Pons (tissue), 1 donor: ENCODE results near the gene PLEKHB2.
"Not testable (repeated sequence)": the region's sequence is repeated elsewhere in the genome, so short reads cannot be mapped to it uniquely, and the experiment has no call there.

ENCODE experiments used
- DNase-seq: peaks from one replicate; pipeline ENCODE4 v3.0.0-alpha.2; 2016; ENCODE audit warnings: low spot score

PLEKHB2 gene

DNA sequence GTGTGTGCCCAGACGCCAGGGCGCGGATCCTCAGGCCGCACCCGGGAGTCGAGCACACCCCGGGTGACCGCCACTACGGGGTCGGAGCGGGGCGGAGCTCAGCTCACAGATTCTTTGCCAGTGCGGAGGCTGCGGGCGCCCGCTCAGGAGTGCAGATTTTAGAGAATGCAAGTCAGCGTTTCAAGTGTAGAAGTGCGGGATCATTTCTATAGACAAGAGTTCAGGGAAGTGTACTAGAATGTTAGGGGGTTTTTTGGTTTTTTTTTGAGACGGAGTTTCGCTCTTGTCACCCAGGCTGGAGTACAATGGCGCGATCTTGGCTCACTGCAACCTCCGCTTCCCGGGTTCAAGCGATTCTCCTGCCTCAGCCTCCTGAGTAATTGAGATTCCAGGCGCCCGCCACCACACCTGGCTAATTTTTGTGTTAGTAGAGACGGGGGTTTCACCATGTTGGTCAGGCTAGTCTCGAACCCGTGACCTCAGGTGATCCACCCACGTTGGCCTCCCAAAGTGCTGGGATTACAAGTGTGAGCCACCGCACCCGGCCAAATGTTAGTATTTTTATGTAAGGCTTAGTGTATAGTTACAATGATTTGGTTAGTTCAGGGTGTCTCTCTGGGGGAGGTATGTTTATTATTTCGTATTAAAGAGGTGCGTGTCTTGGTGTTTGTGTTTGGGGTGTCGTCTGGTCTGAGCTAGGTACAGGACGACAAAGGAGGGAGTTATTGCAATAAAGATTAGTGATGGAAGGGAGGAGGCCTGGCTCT, 11.3 kb upstream of the PLEKHB2 start:
- DNase-seq: peak; percentile 65

DNA sequence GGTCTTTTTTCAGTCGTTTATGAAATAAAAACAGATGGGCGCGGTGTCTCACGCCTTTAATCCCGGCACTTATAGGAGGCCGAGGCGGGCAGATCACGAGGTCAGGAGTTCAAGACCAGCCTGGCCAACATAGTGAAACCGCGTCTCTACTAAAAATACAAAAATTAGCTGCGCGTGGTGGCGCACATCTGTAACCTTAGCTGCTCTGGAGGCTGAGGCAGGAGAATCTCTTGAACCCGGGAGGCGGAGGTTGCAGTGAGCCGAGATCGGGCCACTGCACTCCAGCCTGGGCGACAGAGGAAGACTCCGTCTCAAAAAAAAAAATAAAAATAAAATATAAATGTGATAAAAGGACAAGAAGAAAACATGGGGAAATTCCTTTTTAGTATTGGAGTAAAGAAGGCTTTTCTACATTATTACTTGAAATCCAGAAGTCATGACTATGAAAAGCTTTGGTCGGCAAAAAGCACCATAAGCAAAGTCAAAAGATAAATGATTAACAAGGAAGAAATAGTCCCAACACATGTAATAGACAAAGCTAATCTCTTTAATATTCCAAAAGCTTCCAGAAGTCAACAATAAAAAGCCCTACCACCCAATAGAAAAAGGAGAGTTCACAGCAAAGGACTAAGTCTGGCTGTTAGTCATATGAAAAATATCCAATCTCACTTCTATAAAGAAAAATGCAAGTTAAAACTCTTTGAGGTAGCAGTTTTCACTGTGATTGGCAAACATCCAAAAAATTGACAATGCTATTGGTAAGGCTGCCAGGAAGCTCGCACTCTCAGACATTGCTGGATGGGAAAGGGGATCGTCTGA, 10.5 kb upstream of the PLEKHB2 start:
- DNase-seq: peak; percentile 20

DNA sequence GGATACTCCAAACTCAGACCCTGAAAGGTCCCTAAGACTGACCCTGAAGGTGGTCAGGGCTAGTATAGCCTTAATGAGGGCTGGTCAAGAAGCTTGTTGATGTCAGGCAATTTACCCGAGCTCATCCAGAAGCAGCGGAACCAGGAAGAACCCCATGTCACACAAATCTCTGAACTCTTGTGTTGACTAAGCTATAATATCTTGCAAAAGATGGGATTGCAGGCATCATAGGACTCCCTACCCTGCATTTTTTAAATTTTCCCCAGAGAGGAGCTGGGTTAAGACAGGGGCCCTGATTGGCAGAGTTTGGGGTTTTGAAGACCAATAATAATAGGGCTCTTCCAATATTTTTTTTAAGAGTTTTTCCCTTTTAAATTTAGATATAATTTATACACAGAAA, 2.0 kb upstream of the PLEKHB2 start:
- DNase-seq: no peak

DNA sequence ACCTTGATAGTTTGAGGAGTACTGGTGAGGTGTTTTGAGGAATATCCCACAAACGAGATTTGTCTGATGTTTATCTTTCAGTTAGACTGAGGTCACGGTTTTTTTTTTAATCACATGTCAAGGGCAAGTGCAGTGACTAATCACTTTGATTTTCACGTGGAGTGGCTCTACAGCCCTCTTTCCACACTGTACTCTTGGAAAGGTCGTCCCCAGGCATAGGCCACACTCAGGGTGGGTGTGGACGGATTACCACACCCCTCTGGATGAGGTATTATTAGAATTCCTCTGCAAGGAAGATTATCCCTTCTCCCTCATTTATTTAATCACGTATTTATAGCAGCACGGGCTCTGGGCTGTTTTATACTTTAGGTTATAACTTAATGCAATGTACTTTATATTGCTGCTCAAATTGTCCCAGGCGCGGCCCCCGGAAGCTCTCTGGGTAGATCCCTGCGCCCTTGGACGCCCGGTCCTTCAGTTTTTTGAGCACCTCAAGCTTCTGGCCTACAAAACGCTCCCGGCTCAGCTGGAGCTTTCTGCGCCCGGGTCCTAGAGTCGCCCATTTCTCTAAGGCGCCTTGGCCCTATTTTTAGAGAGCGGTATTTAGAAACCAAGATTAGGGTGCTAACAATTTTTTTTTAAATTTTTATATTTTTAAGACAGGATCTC, 515 bp upstream of the PLEKHB2 start:
- peak; percentile 60 for DNase-seq

DNA sequence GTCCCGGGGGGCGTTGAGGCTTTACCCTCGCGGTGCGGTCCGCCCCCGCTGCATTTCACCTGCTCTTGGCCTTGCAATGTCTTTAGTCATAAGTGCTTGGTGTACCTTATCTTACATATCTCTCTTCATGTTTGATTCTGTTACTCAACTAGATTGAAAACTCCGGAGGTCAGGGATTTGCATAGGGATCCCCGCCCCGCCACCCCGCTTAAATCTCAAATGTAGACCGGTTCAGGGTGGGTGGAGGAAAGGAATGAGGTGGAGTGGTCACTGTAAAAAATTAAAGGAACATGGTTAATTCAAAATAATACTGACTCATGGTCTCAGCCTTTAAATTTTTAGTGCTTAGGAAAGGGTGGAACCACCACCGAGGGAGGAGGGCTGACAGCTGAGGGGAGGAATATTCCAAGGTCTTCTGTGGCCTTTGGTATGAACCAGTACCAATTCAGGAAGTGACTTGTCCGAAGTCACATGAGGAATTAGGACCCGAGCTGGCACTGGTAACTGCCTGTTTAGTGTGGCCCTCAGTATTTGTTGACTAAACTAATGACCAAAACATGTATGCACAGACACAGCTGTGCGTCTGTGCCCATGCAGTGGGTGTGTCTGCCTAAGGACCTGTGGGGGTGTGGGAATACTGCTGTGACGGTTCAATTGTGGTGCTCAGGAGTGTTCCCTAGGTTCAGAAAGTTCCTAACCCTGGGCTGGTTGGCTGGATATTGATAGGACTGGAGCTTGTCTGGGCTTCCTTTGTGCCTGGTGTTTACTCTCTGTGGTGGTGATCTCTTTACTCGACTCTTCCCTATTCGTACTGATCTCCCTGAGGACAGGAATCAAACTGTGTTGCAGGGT, 1.0 kb downstream of the PLEKHB2 start:
- peak; percentile 57 for DNase-seq

DNA sequence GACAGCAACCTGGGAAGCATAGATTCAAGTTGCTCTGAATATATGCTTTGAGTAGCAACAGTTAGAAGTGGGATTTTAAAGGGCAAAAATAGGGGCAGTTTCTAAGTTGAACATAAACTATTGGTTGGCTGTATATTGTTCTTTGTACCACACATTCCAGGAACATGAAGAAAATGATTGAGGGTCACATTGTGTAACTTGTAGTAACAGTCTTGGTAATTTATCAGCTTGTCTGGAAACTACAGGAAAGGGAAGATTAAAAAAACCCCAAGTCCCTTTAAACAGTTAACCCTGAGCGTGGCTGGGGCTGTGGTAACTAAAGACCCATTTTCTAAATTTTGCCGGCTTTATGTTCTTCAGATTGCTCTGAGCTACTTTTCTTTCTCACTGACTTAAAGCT, 7.4 kb downstream of the PLEKHB2 start:
- no peak for DNase-seq

DNA sequence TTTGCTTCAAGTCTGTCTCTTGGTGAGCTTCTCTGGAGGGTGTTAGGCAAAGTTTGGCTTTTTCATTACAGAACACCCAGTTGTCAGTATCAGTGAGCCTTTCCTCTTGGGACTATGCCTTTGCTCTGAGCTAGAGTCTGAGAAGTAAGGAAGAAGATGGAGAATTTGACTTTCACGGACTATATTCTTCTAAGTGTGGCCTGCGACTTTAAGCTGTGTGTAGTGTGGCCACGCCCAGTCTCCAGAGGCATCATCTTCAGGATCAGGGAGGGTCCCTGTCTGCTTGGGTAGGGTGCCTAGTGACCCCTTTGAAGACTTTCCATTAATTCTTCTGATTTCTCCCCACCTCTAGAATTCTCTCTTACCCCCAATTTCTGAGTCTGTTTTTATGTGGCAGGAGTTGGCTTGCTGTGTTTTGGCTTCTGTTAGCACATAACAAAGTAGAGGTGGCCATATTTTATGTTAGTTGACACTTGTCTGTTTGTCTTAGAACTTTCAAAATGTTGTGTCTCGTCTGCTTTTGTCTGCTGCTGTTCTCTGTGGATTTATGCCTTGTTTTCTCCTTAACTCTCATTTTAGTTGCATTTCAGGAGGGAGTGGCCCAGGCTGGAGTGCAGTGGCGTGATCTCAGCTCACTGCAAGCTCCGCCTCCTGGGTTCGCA, 8.6 kb downstream of the PLEKHB2 start:
- no peak for DNase-seq

DNA sequence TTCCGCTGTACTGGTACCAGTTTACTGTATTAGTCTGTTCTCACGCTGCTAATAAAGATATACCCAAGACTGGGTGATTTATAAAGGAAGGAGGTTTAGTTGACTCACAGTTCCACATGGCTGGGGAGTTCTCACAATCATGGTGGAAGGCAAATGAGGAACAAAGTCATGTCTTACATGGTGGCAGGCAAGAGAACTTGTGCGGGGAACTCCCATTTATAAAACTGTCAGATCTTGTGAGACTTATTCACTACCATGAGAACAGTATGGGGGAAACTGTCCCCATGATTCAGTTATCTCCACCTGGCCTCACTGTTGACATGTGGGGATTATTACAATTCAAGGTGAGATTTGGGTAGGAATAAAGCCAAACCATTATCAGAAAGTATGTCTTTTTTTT, 9.8 kb downstream of the PLEKHB2 start:
- DNase-seq: not testable (repeated sequence)

DNA sequence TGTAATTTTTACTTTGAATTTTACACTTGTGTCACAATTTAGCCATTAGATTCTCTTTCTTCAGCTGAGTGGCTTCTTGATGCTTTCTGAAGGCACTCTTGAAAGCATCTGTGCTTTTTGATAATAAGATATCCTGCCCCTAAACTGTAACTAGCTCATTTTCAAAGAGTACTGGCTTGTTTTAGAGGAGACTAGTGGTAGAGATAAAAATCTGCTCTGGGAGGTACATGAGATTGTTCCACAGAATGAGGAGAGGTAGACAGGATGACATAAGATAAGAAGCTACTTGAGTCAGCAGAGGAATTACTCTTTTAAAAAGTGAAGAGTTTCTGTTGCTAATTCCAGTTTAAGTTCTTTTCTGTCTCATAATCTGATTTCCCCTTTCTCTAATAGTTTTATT, 10.6 kb downstream of the PLEKHB2 start:
- DNase-seq: no peak

DNA sequence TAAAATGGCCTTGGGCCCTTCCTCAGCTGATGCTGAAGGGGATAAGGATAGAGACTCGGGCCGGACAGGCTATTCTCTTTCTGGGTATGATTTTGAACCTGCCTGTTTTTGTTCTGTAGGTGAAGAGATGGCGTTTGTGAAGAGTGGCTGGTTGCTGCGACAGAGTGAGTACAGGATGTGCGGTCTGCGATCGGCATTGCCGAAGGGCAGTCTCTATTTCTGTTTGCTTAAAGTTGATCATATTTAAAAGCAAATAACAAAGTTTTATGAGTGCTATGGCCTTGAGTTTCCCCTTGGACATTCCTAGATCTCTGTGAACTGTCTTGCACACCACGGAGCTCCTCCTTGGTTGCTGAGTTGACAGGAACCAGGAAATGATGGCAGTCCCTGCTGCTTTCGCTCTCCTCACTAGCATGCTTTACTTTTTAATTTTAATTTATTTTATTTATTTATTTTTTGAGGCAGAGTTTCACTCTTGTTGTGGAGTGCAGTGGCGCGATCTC, 15.7 kb downstream of the PLEKHB2 start:
- DNase-seq: no peak

DNA sequence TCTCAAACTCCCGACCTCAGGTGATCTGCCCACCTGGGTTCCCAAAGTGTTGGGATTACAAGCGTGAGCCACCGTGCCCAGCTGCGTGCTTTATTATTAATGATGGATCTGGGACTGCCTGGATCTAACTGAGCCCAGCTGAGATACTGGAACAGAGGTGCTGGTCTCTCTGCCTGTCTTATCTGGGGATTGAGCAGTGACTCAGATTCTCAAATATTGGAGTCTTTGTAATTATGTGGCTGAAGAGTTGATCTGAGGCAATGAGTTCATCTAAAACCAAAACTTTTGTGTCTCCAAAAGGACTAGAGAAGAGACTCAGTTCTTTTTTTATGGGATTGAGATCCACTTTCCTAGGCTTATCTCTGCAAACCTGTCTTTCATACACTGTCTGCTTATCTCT, 16.3 kb downstream of the PLEKHB2 start:
- DNase-seq: no peak

DNA sequence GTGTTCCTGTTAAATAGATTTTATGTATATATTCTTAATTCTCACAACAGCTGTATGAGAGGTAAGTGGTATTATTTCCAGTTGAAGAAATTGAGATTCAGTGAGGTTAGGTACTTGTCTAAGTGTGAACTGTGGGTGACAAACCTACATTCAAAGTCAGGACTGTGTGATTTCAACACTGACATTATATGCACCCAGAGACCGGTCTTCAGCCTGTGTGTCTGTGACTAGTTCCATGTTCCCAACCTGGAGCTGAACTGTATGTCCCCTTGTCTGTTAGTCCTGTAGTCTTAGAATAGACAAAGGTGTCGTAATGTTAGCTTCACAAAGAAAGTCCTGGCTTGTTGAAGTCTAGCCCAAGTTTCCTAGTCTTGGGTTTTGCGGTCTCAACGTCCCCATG, 17.4 kb downstream of the PLEKHB2 start:
- DNase-seq: no peak

DNA sequence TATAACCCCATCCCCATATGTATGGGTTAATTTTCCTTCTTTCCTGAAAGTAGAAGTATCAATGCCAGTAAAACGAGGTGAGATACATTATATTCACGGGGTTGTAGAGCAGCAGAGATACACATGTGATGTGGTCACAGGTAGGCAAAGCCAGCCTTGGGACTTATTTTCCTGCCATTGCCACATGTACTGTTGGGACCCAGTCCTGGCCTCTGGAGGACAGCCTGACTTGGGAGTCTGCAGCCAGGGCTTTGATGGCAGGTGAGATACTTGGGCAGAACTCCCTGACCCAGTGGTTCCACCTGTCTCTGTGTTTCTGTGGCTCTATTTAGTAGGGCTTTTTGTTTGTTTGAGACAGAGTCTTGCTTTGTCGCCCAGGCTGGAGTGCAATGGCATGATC, 18.1 kb downstream of the PLEKHB2 start:
- DNase-seq: no peak

DNA sequence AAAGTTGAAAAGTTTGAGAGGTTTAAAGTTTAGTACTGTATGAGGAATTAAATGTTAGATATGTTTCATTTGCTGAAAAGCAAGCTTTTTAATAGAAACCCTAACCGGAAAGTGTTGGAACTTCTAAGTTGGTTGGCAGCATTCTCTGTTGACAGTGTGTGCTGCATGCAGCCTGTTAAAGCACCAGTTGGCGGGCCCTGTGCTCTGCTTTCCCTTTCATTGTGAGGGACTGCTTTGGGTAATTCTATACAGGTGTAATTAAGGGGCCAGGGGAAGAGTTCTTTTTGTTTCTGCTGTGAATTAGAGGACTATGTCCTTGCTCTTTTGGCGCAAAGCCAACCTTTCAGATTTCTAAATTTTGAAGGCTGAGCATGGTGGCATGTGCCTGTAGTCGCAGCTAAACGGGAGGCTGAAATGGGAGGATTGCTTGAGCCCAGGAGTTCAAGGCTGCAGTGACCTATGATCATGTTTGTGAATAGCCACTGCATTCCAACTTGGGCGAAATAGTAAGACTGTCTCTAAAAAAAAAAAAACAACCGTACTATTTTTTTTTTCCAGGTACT, 20.1 kb downstream of the PLEKHB2 start:
- DNase-seq: no peak

DNA sequence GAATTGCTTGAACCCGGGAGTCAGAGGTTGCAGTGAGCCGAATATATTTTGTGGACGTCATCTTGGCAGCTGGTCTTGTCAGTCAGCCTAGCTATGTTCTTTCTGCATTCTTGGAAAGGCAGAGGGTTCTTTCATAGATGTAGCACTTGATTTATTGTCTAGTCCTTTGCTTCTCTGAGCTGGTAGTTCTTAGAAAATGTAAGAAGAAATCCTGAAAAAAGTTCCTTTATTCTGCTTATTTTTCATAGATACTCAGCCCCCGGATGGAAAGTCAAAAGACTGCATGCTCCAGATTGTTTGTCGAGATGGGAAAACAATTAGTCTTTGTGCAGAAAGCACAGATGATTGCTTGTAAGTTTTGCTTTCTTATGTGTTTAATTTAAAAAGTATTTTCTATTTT, 21.3 kb downstream of the PLEKHB2 start:
- DNase-seq: peak; percentile 79

DNA sequence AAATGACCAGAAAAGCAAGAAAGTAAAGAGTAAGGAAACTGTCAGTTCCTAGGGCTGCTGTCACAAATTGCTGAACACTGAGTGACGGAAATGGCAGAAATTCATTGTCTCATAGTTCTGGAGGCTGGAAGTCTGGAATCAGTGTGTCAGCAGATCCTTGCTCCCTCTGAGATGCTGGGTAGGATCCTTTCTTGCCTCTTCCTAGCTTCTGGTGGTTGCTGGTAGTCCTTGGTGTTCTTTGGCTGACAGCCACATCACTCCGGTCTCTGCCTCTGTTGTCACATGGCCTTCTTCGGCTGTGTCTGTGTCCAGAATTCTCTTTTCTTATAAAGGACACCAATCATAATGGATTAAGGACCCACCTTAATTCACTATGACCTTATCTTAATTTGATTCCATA, 21.9 kb downstream of the PLEKHB2 start:
- DNase-seq: peak; percentile 76

DNA sequence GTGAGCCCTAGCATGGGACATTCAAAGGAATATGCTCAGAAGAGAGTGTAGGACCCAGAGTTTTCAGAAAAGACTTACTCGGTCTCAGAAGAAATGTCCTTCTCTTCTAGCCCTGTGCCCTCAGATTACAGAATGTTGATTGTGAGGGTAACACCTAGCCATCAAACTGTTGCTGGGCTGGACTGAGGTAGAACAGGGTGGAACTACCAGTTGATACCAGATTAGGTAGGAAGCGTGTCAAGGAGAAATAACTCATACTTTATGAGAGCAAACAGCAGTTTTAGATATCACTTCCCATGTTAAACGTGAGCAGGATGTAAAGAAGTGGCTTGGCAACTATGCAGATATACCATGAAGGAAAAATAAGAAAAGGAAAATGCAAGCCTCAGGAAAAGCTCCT, 22.8 kb downstream of the PLEKHB2 start:
- DNase-seq: no peak

DNA sequence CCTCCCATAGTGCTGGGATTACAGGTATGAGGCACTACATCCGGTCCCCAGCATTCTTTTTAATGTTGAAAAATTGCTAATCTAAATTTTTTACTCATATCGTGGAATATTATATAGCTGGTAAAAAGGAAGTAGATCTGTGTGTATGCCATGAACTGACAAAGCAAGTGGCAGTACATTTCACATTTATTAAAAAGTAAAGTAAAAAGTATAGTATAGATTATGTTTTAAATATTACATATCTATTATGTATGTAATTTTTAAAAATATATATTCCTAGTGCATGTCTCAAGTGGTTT, 25.1 kb downstream of the PLEKHB2 start:
- no peak for DNase-seq

DNA sequence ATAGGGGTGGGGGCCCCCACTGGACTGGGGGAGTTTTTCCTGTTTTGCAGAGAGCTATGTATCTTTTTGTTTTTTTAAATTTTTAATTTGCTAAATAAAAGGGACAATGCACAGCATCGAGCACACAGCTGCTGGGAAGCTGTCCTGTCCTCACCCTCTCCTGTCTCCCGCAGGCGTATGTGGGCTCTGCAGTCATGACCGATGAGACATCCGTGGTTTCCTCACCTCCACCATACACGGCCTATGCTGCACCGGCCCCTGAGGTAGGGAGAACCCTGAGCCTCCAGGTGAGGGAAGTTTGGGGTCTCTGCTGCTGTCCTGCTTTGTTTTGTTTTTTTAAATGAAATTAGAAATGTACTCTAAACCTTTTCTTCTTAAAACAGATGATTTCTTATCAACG, 27.6 kb downstream of the PLEKHB2 start:
- DNase-seq: no peak

DNA sequence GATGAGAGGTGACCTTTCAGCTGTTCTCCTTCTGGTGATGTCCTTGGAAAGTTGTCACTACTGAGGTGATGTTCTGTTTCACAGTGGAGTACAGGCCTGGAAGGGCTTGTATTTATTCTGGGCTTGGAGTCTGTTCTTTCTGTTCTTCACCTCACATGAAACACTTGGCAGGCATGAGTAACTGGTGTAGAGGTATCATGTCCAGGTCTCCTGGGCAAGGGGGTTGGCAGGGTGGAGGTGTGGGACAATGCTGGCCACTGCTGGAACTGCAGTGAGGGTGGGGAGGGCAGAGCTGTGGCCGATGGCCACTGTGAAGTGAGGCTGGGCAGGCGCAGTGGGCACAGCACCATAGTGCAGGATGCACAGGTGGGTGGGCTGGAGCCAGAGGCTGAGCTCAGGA, 35.4 kb downstream of the PLEKHB2 start:
- no peak for DNase-seq

DNA sequence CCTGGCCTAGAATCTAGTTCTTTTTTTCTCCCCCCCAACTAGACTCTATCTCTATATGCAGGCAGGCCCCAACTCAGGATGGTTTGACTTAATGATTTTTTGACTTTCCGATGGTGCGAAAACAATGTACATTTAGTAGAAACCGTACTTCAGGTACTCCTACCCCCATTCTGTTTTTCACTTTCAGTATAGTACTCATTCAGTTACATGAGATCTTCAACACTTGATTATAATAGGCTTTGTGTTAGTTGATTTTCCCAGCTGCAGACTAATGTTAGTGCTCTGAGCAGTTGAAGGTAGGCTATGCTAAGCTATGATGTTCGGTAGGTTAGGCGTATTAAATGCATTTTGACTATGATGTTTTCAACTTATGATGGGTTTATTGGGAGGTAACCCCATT, 37.7 kb downstream of the PLEKHB2 start:
- no peak for DNase-seq
